Calu3 (cell line): ENCODE results near the gene POLL. TPM values are rescaled to one million over a fixed set of nuclear protein-coding genes. Genes with fewer than 3 reads are reported as not detected.

ENCODE experiments used
- BruUV-seq: library from RNA; stranded (reverse); fragments of 400-500 nt; replicated peaks from 2 replicates; lab custom pipeline; 2021; lab: Mats Ljungman, UMichigan
- CTCF ChIA-PET: fragments of 300-600 bp; sonication (Branson Sonifier 250); formaldehyde crosslinking; loops from one replicate; lab custom pipeline; 2022; ENCODE audit warnings: antibody characterized with exemption; lab: Charles Lee
- DNase-seq: peaks from one replicate; pipeline ENCODE4 v3.0.0; 2022
- H3K27ac Mint-ChIP-seq: one replicate; pipeline ENCODE4 v1.8.0; 2022; ENCODE audit warnings: mixed read lengths; ENCODE audit not compliant: unreplicated experiment
- H3K27me3 Mint-ChIP-seq: one replicate; pipeline ENCODE4 v1.8.0; 2022; ENCODE audit warnings: mixed read lengths; ENCODE audit not compliant: unreplicated experiment
- H3K36me3 Mint-ChIP-seq: one replicate; pipeline ENCODE4 v1.8.0; 2022; ENCODE audit warnings: mild to moderate bottlenecking, moderate library complexity, mixed read lengths; ENCODE audit not compliant: insufficient read depth, unreplicated experiment
- H3K4me1 Mint-ChIP-seq: one replicate; pipeline ENCODE4 v1.8.0; 2022; ENCODE audit warnings: mild to moderate bottlenecking, low read depth, mixed read lengths; ENCODE audit not compliant: unreplicated experiment
- H3K4me3 Mint-ChIP-seq: one replicate; pipeline ENCODE4 v1.8.0; 2022; ENCODE audit warnings: mild to moderate bottlenecking, low read depth, moderate library complexity, mixed read lengths; ENCODE audit not compliant: unreplicated experiment
- H3K9me3 Mint-ChIP-seq: one replicate; pipeline ENCODE4 v1.8.0; 2022; ENCODE audit warnings: low read depth, mixed read lengths; ENCODE audit not compliant: unreplicated experiment
- CTCF ChIP-seq: fragments of 200-600 bp; IDR thresholded peaks from one replicate; pipeline ENCODE4 v1.8.0; 2022; ENCODE audit warnings: antibody characterized with exemption; ENCODE audit not compliant: unreplicated experiment
- intact Hi-C: fragments of 100-400 bp; cut with micrococcal nuclease; formaldehyde crosslinking; loops from one replicate; pipeline ENCODE4 v1.10.0; 2022; ENCODE audit not compliant: unreplicated experiment
- total RNA-seq: library from RNA; stranded (reverse); gene quantifications from 2 replicates; pipeline ENCODE4 v1.2.3, GENCODE V29; 2022

Gene POLL
- total RNA-seq, 1 experiment from 2014 or later: 28.4 TPM

- no TSS peak for BruUV-seq
- Mint-ChIP-seq H3K36me3 (peaks cover 13% of the 10 kb centered on the region), H3K9me3 (no peaks in the 10 kb centered on the region), H3K4me3 (no peak overlapping the region), H3K27me3 (peaks cover 72% of the 10 kb centered on the region), H3K4me1 (no peaks in the 10 kb centered on the region), H3K27ac (no peak overlapping the region)
- DNase-seq: no peak
- CTCF ChIA-PET: no interaction called here
- no peak for TF ChIP-seq CTCF
- intact Hi-C loops: loop anchor here (5.0 kb wide), 1 partner anchor 268 kb away; no protein-coding TSS in a partner anchor
These were observed 22.6 kb downstream of the POLL start for GRCh38 chr10:101565370-101565900.

GRCh38 chr10:101564490-101564991 lies 23.5 kb downstream of the POLL start:
- Mint-ChIP-seq H3K4me1 (no peaks in the 10 kb centered on the region), H3K9me3 (no peaks in the 10 kb centered on the region), H3K27me3 (peaks cover 63% of the 10 kb centered on the region), H3K27ac (no peak overlapping the region), H3K36me3 (peaks cover 5% of the 10 kb centered on the region), H3K4me3 (no peak overlapping the region)
- no TSS peak for BruUV-seq
- TF ChIP-seq CTCF: no peak
- DNase-seq: no peak
- intact Hi-C loops: no loop called here
- CTCF ChIA-PET: interaction anchor here (0.6 kb wide), 2 partner anchors 32 to 504 kb away, joined by 3 read pairs; no protein-coding TSS in a partner anchor

GRCh38 chr10:101563497-101564040 lies 24.5 kb downstream of the POLL start:
- DNase-seq: no peak
- no peaks in the 10 kb centered on the region for H3K9me3 Mint-ChIP-seq
- peaks cover 54% of the 10 kb centered on the region for H3K27me3 Mint-ChIP-seq
- no peak overlapping the region for H3K27ac Mint-ChIP-seq
- CTCF ChIA-PET: interaction anchor here (0.6 kb wide), 2 partner anchors 33 to 503 kb away, joined by 3 read pairs; no protein-coding TSS in a partner anchor
- BruUV-seq: no TSS peak
- TF ChIP-seq CTCF: no peak
- no peaks in the 10 kb centered on the region for H3K4me1 Mint-ChIP-seq
- H3K4me3 Mint-ChIP-seq: no peak overlapping the region
- no peaks in the 10 kb centered on the region for H3K36me3 Mint-ChIP-seq
- intact Hi-C loops: no loop called here

- H3K27ac Mint-ChIP-seq: no peak overlapping the region
- H3K4me1 Mint-ChIP-seq: no peaks in the 10 kb centered on the region
- no peaks in the 10 kb centered on the region for H3K9me3 Mint-ChIP-seq
- no peak for TF ChIP-seq CTCF
- H3K36me3 Mint-ChIP-seq: no peaks in the 10 kb centered on the region
- H3K4me3 Mint-ChIP-seq: no peak overlapping the region
- intact Hi-C loops: no loop called here
- no peak for DNase-seq
- CTCF ChIA-PET: no interaction called here
- peaks cover 48% of the 10 kb centered on the region for H3K27me3 Mint-ChIP-seq
- BruUV-seq: no TSS peak
These were observed 25.1 kb downstream of the POLL start for GRCh38 chr10:101563007-101563406.
